GM23338 (cell line): ENCODE results near the gene ZHX3. TPM values are rescaled to one million over a fixed set of nuclear protein-coding genes. Genes with fewer than 3 reads are reported as not detected.

ENCODE experiments used
- ATAC-seq: fragments of 200-7000 bp; cut with Tn5 transposase; 3 replicates; pipeline ENCODE4 v1.9.1; 2020
- DNase-seq: peaks from one replicate; pipeline ENCODE4 v3.0.0-alpha.2; 2015; ENCODE audit warnings: low spot score
- H2AFZ ChIP-seq: fragments of 200-600 bp; sonication (generic); 2 replicates; pipeline ENCODE4 v1.8.0; 2016; ENCODE audit warnings: antibody characterized with exemption, mild to moderate bottlenecking, moderate library complexity
- H3F3A ChIP-seq: fragments of 200-600 bp; sonication (generic); replicated peaks from 2 replicates; pipeline ENCODE4 v1.8.0; 2017; ENCODE audit warnings: antibody characterized with exemption, mixed run types, low read depth
- H3K27ac ChIP-seq: fragments of 200-600 bp; sonication (generic); 2 replicates; pipeline ENCODE4 v1.6.1; 2016; ENCODE audit warnings: low read depth
- H3K27me3 ChIP-seq: fragments of 200-600 bp; sonication (generic); 2 replicates; pipeline ENCODE4 v1.8.0; 2016; ENCODE audit warnings: mild to moderate bottlenecking, mixed run types, moderate library complexity; ENCODE audit not compliant: insufficient read depth
- H3K36me3 ChIP-seq: fragments of 200-600 bp; sonication (generic); 2 replicates; pipeline ENCODE4 v1.8.0; 2016; ENCODE audit warnings: mild to moderate bottlenecking; ENCODE audit not compliant: insufficient read depth
- H3K4me1 ChIP-seq: fragments of 200-600 bp; sonication (generic); 2 replicates; pipeline ENCODE4 v1.8.0; 2016; ENCODE audit warnings: mild to moderate bottlenecking, moderate library complexity; ENCODE audit not compliant: insufficient read depth
- H3K4me2 ChIP-seq: fragments of 200-600 bp; sonication (generic); 2 replicates; pipeline ENCODE4 v1.7.1; 2017; ENCODE audit warnings: mixed run types
- H3K4me3 ChIP-seq: fragments of 200-600 bp; sonication (generic); 2 replicates; pipeline ENCODE4 v1.6.1; 2016; ENCODE audit warnings: mixed run types
- H3K79me2 ChIP-seq: fragments of 200-600 bp; sonication (generic); replicated peaks from 2 replicates; pipeline ENCODE4 v1.8.0; 2017; ENCODE audit warnings: mild to moderate bottlenecking; ENCODE audit not compliant: insufficient read depth
- H3K9me2 ChIP-seq: fragments of 200-600 bp; sonication (generic); 2 replicates; pipeline ENCODE4 v1.8.0; 2017; ENCODE audit not compliant: insufficient read depth
- H4K20me1 ChIP-seq: fragments of 200-600 bp; sonication (generic); replicated peaks from 2 replicates; pipeline ENCODE4 v1.8.0; 2017; ENCODE audit warnings: mild to moderate bottlenecking; ENCODE audit not compliant: insufficient read depth
- H3K27ac Mint-ChIP-seq: 2 replicates; pipeline ENCODE4 v1.8.0; 2020; ENCODE audit warnings: inconsistent platforms, mild to moderate bottlenecking, moderate library complexity, mixed read lengths
- H3K27me3 Mint-ChIP-seq: 3 replicates; pipeline ENCODE4 v1.8.0; 2022; ENCODE audit warnings: low read depth, mild to moderate bottlenecking, moderate library complexity, mixed read lengths, inconsistent platforms; ENCODE audit not compliant: insufficient read depth, poor library complexity
- H3K36me3 Mint-ChIP-seq: 3 replicates; pipeline ENCODE4 v1.8.0; 2021; ENCODE audit warnings: low read depth, mild to moderate bottlenecking, inconsistent platforms, moderate library complexity, mixed read lengths
- H3K4me1 Mint-ChIP-seq: 3 replicates; pipeline ENCODE4 v1.8.0; 2020; ENCODE audit warnings: mild to moderate bottlenecking, inconsistent platforms, mixed read lengths
- H3K4me3 Mint-ChIP-seq: 3 replicates; pipeline ENCODE4 v1.8.0; 2021; ENCODE audit warnings: moderate library complexity, mild to moderate bottlenecking, inconsistent platforms, mixed read lengths
- H3K9me3 Mint-ChIP-seq: 3 replicates; pipeline ENCODE4 v1.8.0; 2020; ENCODE audit warnings: moderate library complexity, mild to moderate bottlenecking, inconsistent platforms, mixed read lengths
- CREB1 ChIP-seq: fragments of 250-450 bp; sonication (Bioruptor Pico); IDR thresholded peaks from 2 replicates; pipeline ENCODE4 v1.5.0; 2020; ENCODE audit warnings: low read depth, mild to moderate bottlenecking, moderate library complexity
- ETS1 ChIP-seq: IDR thresholded peaks from 2 replicates; pipeline ENCODE4 v1.6.1; 2016; ENCODE audit warnings: antibody characterized with exemption
- EZH2 ChIP-seq: fragments of 200-600 bp; sonication (generic); IDR thresholded peaks from one replicate; pipeline ENCODE4 v1.8.0; 2017; ENCODE audit warnings: antibody characterized with exemption, mild to moderate bottlenecking, low read depth; ENCODE audit not compliant: unreplicated experiment
- JUNB ChIP-seq: IDR thresholded peaks from one replicate; pipeline ENCODE4 v1.6.1; 2016; ENCODE audit warnings: antibody characterized with exemption; ENCODE audit not compliant: unreplicated experiment
- NANOG ChIP-seq: IDR thresholded peaks from 2 replicates; pipeline ENCODE4 v1.6.1; 2016; ENCODE audit warnings: antibody characterized with exemption, borderline replicate concordance
- POLR2AphosphoS5 ChIP-seq: IDR thresholded peaks from 2 replicates; pipeline ENCODE4 v1.6.1; 2016; ENCODE audit warnings: antibody characterized with exemption, low read depth
- REST ChIP-seq: IDR thresholded peaks from one replicate; pipeline ENCODE4 v1.6.1; 2018; ENCODE audit warnings: antibody characterized with exemption; ENCODE audit not compliant: unreplicated experiment
- ZNF114 ChIP-seq: fragments of 250-450 bp; sonication (Bioruptor Pico); IDR thresholded peaks from 2 replicates; pipeline ENCODE4 v1.5.0; 2020; ENCODE audit warnings: mild to moderate bottlenecking, moderate library complexity
- ZNF331 ChIP-seq: fragments of 250-450 bp; sonication (Bioruptor Pico); IDR thresholded peaks from 2 replicates; pipeline ENCODE4 v1.5.0; 2020; ENCODE audit warnings: low read depth, mild to moderate bottlenecking, moderate library complexity
- polyA plus RNA-seq: library from polyadenylated mRNA; unstranded; fragments of >200 nt; fragmentation: Nextera tagmentation; extraction: Ambion mirVana; gene quantifications from 2 replicates; pipeline ENCODE4 v1.2.1, GENCODE V29; 2016
- total RNA-seq: library from RNA; depleted of rRNA; stranded (reverse); fragments of >200 nt; shearing (Covaris generic); gene quantifications from 2 replicates; pipeline ENCODE4 v1.2.3, GENCODE V29; 2014

The ZHX3 gene
- total and polyA plus RNA-seq, 2 experiments from 2014 or later, result 1.7 to 2.8 TPM

- H3K36me3 ChIP-seq, result no peaks in the 10 kb centered on the region
- no peak overlapping the region for H3K4me3 Mint-ChIP-seq
- H2AFZ ChIP-seq, result no peak overlapping the region
Measured at GRCh38 chr20:41344938-41345728, 27.6 kb upstream of the ZHX3 start.

More at GRCh38 chr20:41344938-41345728, 27.6 kb upstream of the ZHX3 start:
- peaks cover 9% of the 10 kb centered on the region for H3K4me1 Mint-ChIP-seq
- no peak overlapping the region for H3K27ac ChIP-seq
- H3K36me3 Mint-ChIP-seq, result no peaks in the 10 kb centered on the region; the same call in 1 of the 3 replicates
- TF ChIP-seq JUNB (no peak), REST (no peak), CREB1 (CRISPR knock-in tag) (no peak), EZH2 (no peak), NANOG (no peak), ZNF114 (CRISPR knock-in tag) (no peak), POLR2AphosphoS5 (no peak), ZNF331 (CRISPR knock-in tag) (no peak), ETS1 (no peak)
- H3K27ac Mint-ChIP-seq, result no peak overlapping the region
- no peaks in the 10 kb centered on the region for H3K79me2 ChIP-seq
- no peak for ATAC-seq
- H3K27me3 Mint-ChIP-seq, result peaks cover 13% of the 10 kb centered on the region
- DNase-seq, result no peak
- no peaks in the 10 kb centered on the region for H4K20me1 ChIP-seq
- H3F3A ChIP-seq, result no peaks in the 10 kb centered on the region
- peaks cover 3% of the 10 kb centered on the region; the same call in 1 of the 2 replicates for H3K4me1 ChIP-seq
- H3K27me3 ChIP-seq, result no peaks in the 10 kb centered on the region
- H3K4me3 ChIP-seq, result no peak overlapping the region
- no peak overlapping the region for H3K4me2 ChIP-seq
- no peaks in the 10 kb centered on the region for H3K9me2 ChIP-seq
- H3K9me3 Mint-ChIP-seq, result no peaks in the 10 kb centered on the region
